Heart right ventricle (tissue), 16 donors: ENCODE results near the gene DTNB. TPM values are rescaled to one million over a fixed set of nuclear protein-coding genes. Genes with fewer than 3 reads are reported as not detected.

Experiments used
- ATAC-seq, 8 donors: fragments of 200-7000 bp; cut with Tn5 transposase; one replicate each; pipeline ENCODE4 v1.9.1; 2020; ENCODE audit warnings: mild to moderate bottlenecking in 8 of 8, moderate library complexity in 8 of 8, moderate number of reproducible peaks in 1 of 8
- DNase-seq, 2 donors: peaks; one replicate each; pipeline ENCODE4 v3.0.0-alpha.2; 2020
- H3K27ac ChIP-seq, 10 donors: fragments of 200-600 bp; sonication (generic) in 2 of 10; one replicate each; pipeline versions ENCODE4 v1.5.0 to v1.8.0; 2020 to 2022; ENCODE audit warnings: mild to moderate bottlenecking in 3 of 10
- H3K27me3 ChIP-seq, 7 donors: fragments of 200-600 bp; one replicate each; pipeline ENCODE4 v1.8.0; 2021 to 2022; ENCODE audit warnings: mild to moderate bottlenecking in 2 of 7
- H3K36me3 ChIP-seq, 9 donors: fragments of 200-600 bp; sonication (generic) in 1 of 9; one replicate each; pipeline versions ENCODE4 v1.5.0 to v1.8.0; 2020 to 2022; ENCODE audit warnings: mild to moderate bottlenecking in 2 of 9
- H3K4me1 ChIP-seq, 9 donors: fragments of 200-600 bp; sonication (generic) in 1 of 9; one replicate each; pipeline versions ENCODE4 v1.5.0 to v1.8.0; 2020 to 2022; ENCODE audit warnings: mild to moderate bottlenecking in 4 of 9
- H3K4me3 ChIP-seq, 10 donors: fragments of 200-600 bp; sonication (generic) in 2 of 10; one replicate each; pipeline versions ENCODE4 v1.5.0 to v1.8.0; 2020 to 2022; ENCODE audit warnings: mild to moderate bottlenecking in 7 of 10, moderate library complexity in 2 of 10
- H3K9me3 ChIP-seq, 11 donors: fragments of 200-600 bp in 10 of 11; sonication (generic) in 2 of 11; one replicate each; pipeline versions ENCODE4 v1.5.0 to v1.8.0; 2013 to 2022; ENCODE audit warnings: mild to moderate bottlenecking in 2 of 11, control low read depth in 1 of 11, moderate library complexity in 1 of 11
- WGBS, 2 donors: extraction: QIAGEN DNeasy Blood & Tissue Kit; methylation state at CpG; one replicate each; pipeline ENCODE4 v1.1.7; 2013; ENCODE audit warnings: inconsistent platforms in 1 of 2; 5-methylcytosine and 5-hydroxymethylcytosine counted together
- intact Hi-C, 10 donors: fragments of 100-400 bp; cut with DNase I; formaldehyde crosslinking; loops; one replicate each; pipeline versions ENCODE4 v1.11.1 to v1.14.2; 2022
- polyA plus RNA-seq, 2 donors: library from polyadenylated mRNA; stranded (reverse); fragments of 200-250 nt; gene quantifications; one replicate each; pipeline ENCODE4 v1.2.3, GENCODE V29; 2013
- total RNA-seq, 10 donors: library from RNA; stranded (reverse); fragmentation: NEBNext Ultra II Directional in 3 of 10; extraction: Animal tissue kit (Norgen Biotek cat#: 25700) in 3 of 10; gene quantifications; one replicate each; pipeline versions ENCODE4 v1.2.1 to v1.2.4, GENCODE V29; 2021 to 2023
- TF ChIP-seq, protein P1 (sequence below), 9 donors: fragments of 200-600 bp; sonication (generic) in 2 of 9; IDR thresholded peaks; one replicate each; pipeline versions ENCODE4 v1.5.0 to v1.8.0; 2021 to 2022; ENCODE audit warnings: antibody characterized with exemption in 9 of 9, mild to moderate bottlenecking in 5 of 9, moderate library complexity in 1 of 9
- donor health status: Arrhythmogenic right ventricular cardiomyopathy.
- donor health status: ischemic (EF 13 %, LVEDD 7.1; RV severe dilation, severe dysfunction).
- donor health status: healthy with polysubstance abuse.
- donor health status: DM: no; HTN: yes; CAD: no.
- donor health status: DM: no; HTN: no; CAD: no.
- donor health status: ischemic (EF 25% LVEDD 6.9; RV normal size, moderate dysfunction).
- donor health status: ischemic (EF 25% LVEDD 5.7; RV mildly dilated, moderate dysfunction).
- donor health status: healthy.
- donor health status: DM: yes; HTN: yes; CAD: no.
- donor health status: Ischemic cardiomyopathy.
- donor health status: ischemic (EF 35%, LVEDD 5.7; RV mildly dilated, moderate dysfunction).
- donor health status: nonischemic (EF 11% LVEDD 7.7; RV severe dilation, severe dysfunction).
- donor health status: DM: yes; HTN: yes; CAD: no.
- donor health status: PGD.
- donor health status: ischemic (EF 29% LVEDD 5.4; RV normal size, mild dysfunction).
- donor health status: nonischemic (EF 23%, LVEDD 6.1; RV moderate dilation, normal function).

DTNB gene
- total and polyA plus RNA-seq, 12 donors: 2.8 to 11.3 (median 7.8) TPM

DNA sequence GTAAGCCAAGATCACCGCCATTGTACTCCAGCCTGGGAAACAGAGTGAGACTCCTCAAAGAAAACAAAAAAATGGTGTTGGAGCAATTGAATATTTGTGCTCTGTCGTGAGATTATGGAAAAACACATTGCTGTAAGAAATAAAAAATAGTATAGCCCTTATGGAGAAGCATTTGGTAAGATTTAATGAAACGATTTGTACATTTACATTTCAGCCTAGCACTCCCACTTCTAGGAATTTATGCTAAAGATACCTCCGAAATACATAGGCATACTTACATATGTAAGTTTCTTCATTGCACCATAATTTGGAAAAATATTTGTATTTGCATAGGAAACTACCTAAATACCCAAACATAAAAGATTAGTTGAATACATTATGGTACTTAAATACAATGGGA lies 8.7 kb upstream of the DTNB start:
- Histone ChIP-seq H3K4me3 (no peak overlapping the region), H3K27me3 (peaks cover 0 to 5% (median 0%) of the 10 kb centered on the region in 7 donors), H3K4me1 (no peaks in the 10 kb centered on the region), H3K9me3 (no peaks in the 10 kb centered on the region), H3K27ac (no peak overlapping the region), H3K36me3 (no peaks in the 10 kb centered on the region)
- DNase-seq (no peak), ATAC-seq (no peak)
- 91% methylated on average over 4 of the region's 4 CpGs for WGBS, 2 donors
- intact Hi-C loops: no loop called here
- TF ChIP-seq, protein P1, sequence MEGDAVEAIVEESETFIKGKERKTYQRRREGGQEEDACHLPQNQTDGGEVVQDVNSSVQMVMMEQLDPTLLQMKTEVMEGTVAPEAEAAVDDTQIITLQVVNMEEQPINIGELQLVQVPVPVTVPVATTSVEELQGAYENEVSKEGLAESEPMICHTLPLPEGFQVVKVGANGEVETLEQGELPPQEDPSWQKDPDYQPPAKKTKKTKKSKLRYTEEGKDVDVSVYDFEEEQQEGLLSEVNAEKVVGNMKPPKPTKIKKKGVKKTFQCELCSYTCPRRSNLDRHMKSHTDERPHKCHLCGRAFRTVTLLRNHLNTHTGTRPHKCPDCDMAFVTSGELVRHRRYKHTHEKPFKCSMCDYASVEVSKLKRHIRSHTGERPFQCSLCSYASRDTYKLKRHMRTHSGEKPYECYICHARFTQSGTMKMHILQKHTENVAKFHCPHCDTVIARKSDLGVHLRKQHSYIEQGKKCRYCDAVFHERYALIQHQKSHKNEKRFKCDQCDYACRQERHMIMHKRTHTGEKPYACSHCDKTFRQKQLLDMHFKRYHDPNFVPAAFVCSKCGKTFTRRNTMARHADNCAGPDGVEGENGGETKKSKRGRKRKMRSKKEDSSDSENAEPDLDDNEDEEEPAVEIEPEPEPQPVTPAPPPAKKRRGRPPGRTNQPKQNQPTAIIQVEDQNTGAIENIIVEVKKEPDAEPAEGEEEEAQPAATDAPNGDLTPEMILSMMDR (IDR thresholded peaks at IDR 0.05): no peak

DNA sequence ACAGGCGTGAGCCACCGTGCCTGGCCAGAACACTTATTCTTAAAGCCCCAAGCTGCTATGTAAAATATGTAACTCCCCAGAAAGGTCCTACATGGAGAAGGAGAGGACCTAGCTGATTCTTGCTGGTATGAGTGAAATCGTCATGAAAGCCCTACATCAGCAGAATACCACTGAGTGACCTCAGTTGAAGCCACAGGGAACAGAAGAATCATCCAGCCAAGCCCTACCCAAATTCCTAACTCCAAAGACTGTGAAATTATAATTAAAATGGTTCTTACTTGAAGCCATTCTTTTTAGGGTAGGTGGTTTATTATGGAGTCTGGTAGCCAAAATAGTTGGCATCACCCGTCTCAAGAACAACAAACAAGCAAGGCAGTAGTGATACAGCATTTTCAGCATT lies 4.5 kb upstream of the DTNB start:
- Histone ChIP-seq H3K4me1 (peaks cover 0 to 9% (median under 1%) of the 10 kb centered on the region in 9 donors), H3K36me3 (no peaks in the 10 kb centered on the region), H3K4me3 (no peak overlapping the region), H3K27ac (no peak overlapping the region), H3K27me3 (no peaks in the 10 kb centered on the region), H3K9me3 (no peaks in the 10 kb centered on the region)
- intact Hi-C loops: no loop called here
- ATAC-seq (no peak), DNase-seq (no peak)
- TF ChIP-seq, protein P1 (IDR thresholded peaks at IDR 0.05): no peak
- 91 to 94% methylated on average over 4 of the region's 4 CpGs for WGBS, 2 donors

DNA sequence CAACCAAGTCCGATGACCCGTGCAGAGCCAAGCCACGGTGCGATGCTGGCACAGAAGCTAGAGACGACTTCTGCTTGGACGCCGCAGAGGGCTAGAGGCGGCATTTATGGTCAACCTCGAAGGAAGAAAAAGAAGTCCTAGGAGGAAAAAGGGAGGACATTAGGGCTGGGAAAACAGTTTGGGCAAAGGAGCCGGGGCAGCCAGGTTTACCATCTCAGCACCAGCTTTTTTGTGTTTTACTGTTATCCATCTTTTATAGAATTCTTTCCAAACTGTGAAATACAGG lies 643 bp upstream of the DTNB start:
- TF ChIP-seq, protein P1 (IDR thresholded peaks at IDR 0.05): no peak
- Histone ChIP-seq H3K36me3 (no peaks in the 10 kb centered on the region), H3K4me3 (peak overlapping the region; percentile 43 to 92 (median 80)), H3K27ac (peak overlapping the region in 9 of 10 donors; percentile 24 to 88 (median 78)), H3K4me1 (peaks cover 0 to 21% (median 11%) of the 10 kb centered on the region in 9 donors), H3K9me3 (no peaks in the 10 kb centered on the region), H3K27me3 (no peaks in the 10 kb centered on the region)
- ATAC-seq: peak in 2 of 8 donors; percentile 19 to 45
- intact Hi-C loops: no loop called here
- no peak for DNase-seq
- 12 to 17% methylated on average over 10 of the region's 10 CpGs for WGBS, 2 donors

DNA sequence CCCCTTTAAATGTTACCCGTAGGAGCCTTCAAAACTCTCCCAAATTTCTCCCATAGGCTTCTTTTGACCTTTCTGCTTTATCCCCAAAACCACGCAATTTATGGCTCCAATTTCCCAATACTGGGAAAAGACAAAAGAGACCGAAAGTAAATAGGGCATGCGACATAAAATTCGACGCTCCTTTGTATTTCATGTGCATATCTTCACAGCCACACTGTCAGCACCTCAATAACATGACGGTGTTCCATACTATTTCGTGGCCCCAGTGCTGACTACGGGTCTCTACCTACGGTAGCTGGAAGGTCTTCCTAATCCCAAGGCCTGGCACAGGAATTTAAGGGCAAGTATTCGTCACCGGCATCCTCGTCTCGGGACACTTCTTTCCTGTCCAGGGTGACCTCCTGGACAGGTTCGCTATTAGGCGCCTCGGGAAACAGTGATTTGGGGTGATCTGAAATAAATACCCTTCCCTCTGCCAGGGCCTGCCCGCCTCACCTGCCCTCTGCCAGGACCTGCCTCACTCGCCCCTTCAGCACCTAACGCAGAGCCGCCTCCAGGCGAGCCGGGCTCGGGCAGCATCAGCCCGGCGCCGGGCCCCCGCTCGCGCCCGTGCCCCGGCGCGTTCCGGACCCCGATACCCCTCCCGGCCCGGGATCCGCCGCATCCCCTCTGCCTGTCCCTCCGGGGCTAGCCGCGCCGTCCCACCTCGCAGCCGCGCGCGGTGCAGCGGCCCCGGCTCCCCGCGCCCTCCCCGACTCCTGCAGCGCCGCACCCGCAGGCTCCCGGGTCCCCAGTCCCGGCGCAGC lies 680 bp downstream of the DTNB start:
- ATAC-seq: peak; percentile 43 to 75 (median 60)
- 4 to 5% methylated on average over 42 to 60 of the region's 60 CpGs for WGBS, 2 donors
- H3K4me1 ChIP-seq: peaks cover 0 to 21% (median 11%) of the 10 kb centered on the region in 9 donors
- H3K27ac ChIP-seq: peak overlapping the region in 9 of 10 donors; percentile 61 to 90 (median 82)
- no peaks in the 10 kb centered on the region for H3K9me3 ChIP-seq
- no peaks in the 10 kb centered on the region for H3K36me3 ChIP-seq
- no peaks in the 10 kb centered on the region for H3K27me3 ChIP-seq
- peak overlapping the region; percentile 60 to 92 (median 80) for H3K4me3 ChIP-seq
- intact Hi-C loops: no loop called here
- TF ChIP-seq, protein P1 (IDR thresholded peaks at IDR 0.05): no peak
- DNase-seq: peak; percentile 33 to 49
